Osteocyte (in vitro differentiated cells): ENCODE data around the gene ATN1. TPM values are rescaled to one million over a fixed set of nuclear protein-coding genes. Genes with fewer than 3 reads are reported as not detected.
A peak's percentile ranks its signal among the peaks of the same experiment; 100 is the strongest.

Source experiments
- DNase-seq: peaks from one replicate; pipeline ENCODE4 v3.0.0; 2021; ENCODE audit warnings: mixed read lengths; ENCODE audit not compliant: unreplicated experiment; ENCODE audit errors: extremely low spot score
- H3K27ac Mint-ChIP-seq: one replicate; pipeline ENCODE4 v1.8.0; 2021; ENCODE audit warnings: mild to moderate bottlenecking, mixed read lengths; ENCODE audit not compliant: unreplicated experiment
- H3K27me3 Mint-ChIP-seq: one replicate; pipeline ENCODE4 v1.8.0; 2021; ENCODE audit warnings: mixed read lengths; ENCODE audit not compliant: unreplicated experiment
- H3K36me3 Mint-ChIP-seq: one replicate; pipeline ENCODE4 v1.8.0; 2021; ENCODE audit warnings: mixed read lengths; ENCODE audit not compliant: unreplicated experiment
- H3K4me1 Mint-ChIP-seq: one replicate; pipeline ENCODE4 v1.8.0; 2021; ENCODE audit warnings: mixed read lengths; ENCODE audit not compliant: unreplicated experiment
- H3K4me3 Mint-ChIP-seq: one replicate; pipeline ENCODE4 v1.8.0; 2021; ENCODE audit warnings: mild to moderate bottlenecking, moderate library complexity, mixed read lengths; ENCODE audit not compliant: unreplicated experiment
- H3K9me3 Mint-ChIP-seq: one replicate; pipeline ENCODE4 v1.8.0; 2021; ENCODE audit warnings: mixed read lengths; ENCODE audit not compliant: unreplicated experiment
- CTCF ChIP-seq: fragments of 200-600 bp; sonication (generic); IDR thresholded peaks from 2 replicates; pipeline ENCODE4 v1.5.0; 2021; ENCODE audit warnings: antibody characterized with exemption, mild to moderate bottlenecking, moderate library complexity
- total RNA-seq: library from RNA; stranded (reverse); gene quantifications from 2 replicates; pipeline ENCODE4 v1.2.1, GENCODE V29; 2021

The ATN1 gene
- total RNA-seq, 1 donor from 2014 or later = 123 TPM

GRCh38 chr12:6946920-6947374 is 19.2 kb downstream of the ATN1 start:
- TF ChIP-seq CTCF = no peak
- Mint-ChIP-seq H3K4me3 (peak overlapping the region; percentile 23), H3K4me1 (peaks cover 30% of the 10 kb centered on the region), H3K36me3 (peaks cover 9% of the 10 kb centered on the region), H3K27me3 (no peaks in the 10 kb centered on the region), H3K27ac (no peak overlapping the region), H3K9me3 (no peaks in the 10 kb centered on the region)
- DNase-seq = no peak

GRCh38 chr12:6947615-6948014 is 19.9 kb downstream of the ATN1 start:
- Mint-ChIP-seq H3K4me3 (no peak overlapping the region), H3K9me3 (no peaks in the 10 kb centered on the region), H3K27ac (peak overlapping the region; percentile 34), H3K4me1 (peaks cover 30% of the 10 kb centered on the region), H3K36me3 (peaks cover 9% of the 10 kb centered on the region), H3K27me3 (no peaks in the 10 kb centered on the region)
- TF ChIP-seq CTCF = no peak
- no peak for DNase-seq

- Mint-ChIP-seq H3K4me1 (peaks cover 31% of the 10 kb centered on the region), H3K9me3 (no peaks in the 10 kb centered on the region), H3K27ac (no peak overlapping the region), H3K4me3 (no peak overlapping the region), H3K36me3 (peaks cover 9% of the 10 kb centered on the region), H3K27me3 (no peaks in the 10 kb centered on the region)
- no peak for TF ChIP-seq CTCF
- DNase-seq = no peak
Observed at GRCh38 chr12:6948873-6949594, 21.3 kb downstream of the ATN1 start.

GRCh38 chr12:6950401-6950801 is 22.6 kb downstream of the ATN1 start:
- Mint-ChIP-seq H3K36me3 (peaks cover 9% of the 10 kb centered on the region), H3K27me3 (no peaks in the 10 kb centered on the region), H3K4me3 (no peak overlapping the region), H3K4me1 (peaks cover 27% of the 10 kb centered on the region), H3K27ac (no peak overlapping the region), H3K9me3 (no peaks in the 10 kb centered on the region)
- DNase-seq = no peak
- no peak for TF ChIP-seq CTCF

GRCh38 chr12:6950811-6951540 is 23.2 kb downstream of the ATN1 start, which contains the start of gene PTPN6:
PTPN6 (plus strand) TSS chr12:6951356; CDS start chr12:6951513, 157 bp downstream.
- H3K9me3 Mint-ChIP-seq = no peaks in the 10 kb centered on the region
- no peak within 1 kb of the TSS for H3K27ac Mint-ChIP-seq
- no peaks in the 10 kb centered on the region for H3K27me3 Mint-ChIP-seq
- H3K36me3 Mint-ChIP-seq = peaks cover 9% of the 10 kb centered on the region
- peaks cover 27% of the 10 kb centered on the region for H3K4me1 Mint-ChIP-seq
- no peak for TF ChIP-seq CTCF
- DNase-seq = no peak
- H3K4me3 Mint-ChIP-seq = no peak within 1 kb of the TSS
